LNCAP (cell line): ENCODE results near the gene SLC24A4.

ENCODE experiments used
- TF ChIP-seq, protein P1 (sequence below): fragments of 450-650 bp; IDR thresholded peaks from 2 replicates; pipeline ENCODE4 v1.5.1; 2017; ENCODE audit warnings: mild to moderate bottlenecking

Gene SLC24A4

GRCh38 chr14:92386165-92386564 is 63.2 kb downstream of the SLC24A4 start:
- TF ChIP-seq, protein P1, sequence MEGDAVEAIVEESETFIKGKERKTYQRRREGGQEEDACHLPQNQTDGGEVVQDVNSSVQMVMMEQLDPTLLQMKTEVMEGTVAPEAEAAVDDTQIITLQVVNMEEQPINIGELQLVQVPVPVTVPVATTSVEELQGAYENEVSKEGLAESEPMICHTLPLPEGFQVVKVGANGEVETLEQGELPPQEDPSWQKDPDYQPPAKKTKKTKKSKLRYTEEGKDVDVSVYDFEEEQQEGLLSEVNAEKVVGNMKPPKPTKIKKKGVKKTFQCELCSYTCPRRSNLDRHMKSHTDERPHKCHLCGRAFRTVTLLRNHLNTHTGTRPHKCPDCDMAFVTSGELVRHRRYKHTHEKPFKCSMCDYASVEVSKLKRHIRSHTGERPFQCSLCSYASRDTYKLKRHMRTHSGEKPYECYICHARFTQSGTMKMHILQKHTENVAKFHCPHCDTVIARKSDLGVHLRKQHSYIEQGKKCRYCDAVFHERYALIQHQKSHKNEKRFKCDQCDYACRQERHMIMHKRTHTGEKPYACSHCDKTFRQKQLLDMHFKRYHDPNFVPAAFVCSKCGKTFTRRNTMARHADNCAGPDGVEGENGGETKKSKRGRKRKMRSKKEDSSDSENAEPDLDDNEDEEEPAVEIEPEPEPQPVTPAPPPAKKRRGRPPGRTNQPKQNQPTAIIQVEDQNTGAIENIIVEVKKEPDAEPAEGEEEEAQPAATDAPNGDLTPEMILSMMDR: no peak

DNA sequence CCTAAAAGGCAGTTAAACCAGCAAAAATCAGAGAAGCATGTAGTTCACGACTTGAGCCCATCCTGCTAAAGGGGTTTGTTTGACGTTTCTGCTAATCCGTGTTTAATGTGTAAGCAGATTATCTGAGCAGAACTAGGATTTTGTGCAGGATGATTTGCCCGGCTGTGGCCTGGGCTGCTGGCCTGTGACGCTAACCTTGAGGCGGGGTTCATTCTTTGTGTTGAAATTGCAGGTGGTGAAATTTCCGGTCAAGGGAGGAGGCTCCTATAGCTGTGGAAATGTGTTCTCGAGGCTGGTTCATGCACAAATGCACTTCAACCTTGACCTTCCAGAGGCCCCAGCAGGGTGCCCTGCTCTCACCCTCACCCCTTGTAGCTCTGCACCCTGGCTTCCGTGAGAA is 63.7 kb downstream of the SLC24A4 start:
- TF ChIP-seq, protein P1: no peak

GRCh38 chr14:92387578-92387977 is 64.6 kb downstream of the SLC24A4 start:
- TF ChIP-seq, protein P1: no peak

- TF ChIP-seq, protein P1: no peak
Observed at GRCh38 chr14:92389598-92390158, 66.7 kb downstream of the SLC24A4 start.

GRCh38 chr14:92391726-92392125 is 68.8 kb downstream of the SLC24A4 start:
- TF ChIP-seq, protein P1: no peak

- TF ChIP-seq, protein P1: no peak
Observed at GRCh38 chr14:92392711-92393110, 69.7 kb downstream of the SLC24A4 start.

DNA sequence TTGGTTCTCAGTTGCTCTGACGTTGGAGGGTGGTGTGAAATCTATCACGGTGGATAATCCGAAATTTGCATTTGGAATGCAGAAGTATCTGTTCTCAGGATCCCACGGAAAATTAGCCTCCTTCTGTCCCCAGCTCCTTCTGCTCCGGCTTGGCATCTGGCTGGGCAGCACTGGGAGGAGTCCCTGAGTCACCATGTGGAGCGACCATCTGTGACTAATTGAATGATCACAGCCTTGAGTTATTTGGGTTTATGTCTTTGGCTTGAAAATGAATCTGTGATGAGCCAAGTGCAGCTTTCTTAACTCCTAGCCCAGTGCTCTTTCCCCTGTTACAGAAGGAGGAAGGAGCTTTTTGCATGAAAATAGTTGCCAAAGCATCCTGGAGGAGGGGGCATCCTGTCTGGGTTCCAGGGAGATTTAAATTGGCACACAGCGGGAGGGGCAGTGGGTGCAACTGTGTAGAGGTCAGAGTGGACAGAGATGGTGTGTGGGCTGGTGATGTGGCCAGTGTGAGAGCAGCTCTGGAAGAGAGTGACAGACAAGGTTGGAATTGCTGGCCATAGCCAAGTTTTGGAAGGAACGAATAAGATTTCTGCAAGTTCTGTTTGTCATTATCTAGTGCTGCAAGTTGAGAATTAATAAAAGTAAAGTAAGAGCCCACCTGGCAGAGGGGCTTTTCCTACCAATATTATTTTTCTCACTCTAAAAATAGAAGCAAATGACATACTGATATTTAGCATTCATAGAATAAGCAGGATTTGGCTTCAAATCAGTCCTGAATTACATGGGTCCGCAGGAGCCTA is 74.4 kb downstream of the SLC24A4 start:
- TF ChIP-seq, protein P1: no peak
